NCI-H524 treated with DMSO at 0.1 percent for 48 hours (cell line): ENCODE measurements around the gene ZNF83.
A peak's percentile ranks its signal among the peaks of the same experiment; 100 is the strongest.
"Not testable (repeated sequence)": the region's sequence is repeated elsewhere in the genome, so short reads cannot be mapped to it uniquely, and the experiment has no call there.

Experiments
- DNase-seq: peaks from one replicate; lab custom pipeline; 2025; lab: John Stamatoyannopoulos, UW

The ZNF83 gene

GRCh38 chr19:52637718-52638585, at the start of gene ZNF83:
TSS of gene ZNF83 (minus strand) at chr19:52638355.
- peak; percentile 36 for DNase-seq

- no peak for DNase-seq
Observed at GRCh38 chr19:52687684-52688083, 49.5 kb upstream of the ZNF83 start.

GRCh38 chr19:52685811-52686210, 47.7 kb upstream of the ZNF83 start:
- DNase-seq: no peak

GRCh38 chr19:52681216-52681615, 43.1 kb upstream of the ZNF83 start:
- DNase-seq: not testable (repeated sequence)

DNA sequence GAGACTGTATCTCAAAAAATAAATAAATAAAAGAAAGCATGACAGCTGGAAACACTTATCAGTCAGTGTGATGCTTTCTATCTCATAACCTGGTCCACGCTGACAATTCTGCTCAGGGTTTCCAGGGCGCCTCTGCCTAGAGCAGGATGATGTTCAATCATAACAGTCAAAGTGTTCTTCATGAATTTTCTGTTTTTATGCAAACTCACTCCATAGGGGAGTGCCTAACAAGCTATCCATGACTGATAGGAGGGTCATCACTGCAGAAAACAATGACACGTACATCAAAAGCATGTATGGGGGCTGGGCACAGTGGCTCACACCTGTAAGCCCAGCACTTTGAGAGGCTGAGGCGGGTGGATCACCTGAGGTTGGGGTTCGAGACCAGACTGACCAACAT, 41.4 kb upstream of the ZNF83 start:
- DNase-seq: no peak

GRCh38 chr19:52675239-52675638, 37.1 kb upstream of the ZNF83 start:
- not testable (repeated sequence) for DNase-seq

DNA sequence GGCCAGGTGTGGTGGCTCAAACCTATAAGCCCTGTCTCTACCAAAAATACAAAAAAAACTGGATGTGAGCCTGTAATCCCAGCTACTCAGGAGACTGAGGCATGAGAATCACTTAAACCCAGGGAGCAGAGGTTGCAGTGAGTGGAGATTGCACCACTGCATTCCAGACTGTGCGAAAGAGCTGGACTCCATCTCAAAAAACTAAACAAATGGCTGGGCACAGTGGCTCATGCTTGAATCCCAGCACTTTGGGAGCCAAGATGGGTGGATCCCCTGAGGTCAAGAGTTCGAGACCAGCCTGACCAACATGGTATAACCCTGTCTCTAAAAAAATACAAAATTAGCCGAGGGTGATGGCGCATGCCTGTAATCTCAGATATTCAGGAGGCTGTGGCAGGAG, 34.9 kb upstream of the ZNF83 start:
- no peak for DNase-seq

DNA sequence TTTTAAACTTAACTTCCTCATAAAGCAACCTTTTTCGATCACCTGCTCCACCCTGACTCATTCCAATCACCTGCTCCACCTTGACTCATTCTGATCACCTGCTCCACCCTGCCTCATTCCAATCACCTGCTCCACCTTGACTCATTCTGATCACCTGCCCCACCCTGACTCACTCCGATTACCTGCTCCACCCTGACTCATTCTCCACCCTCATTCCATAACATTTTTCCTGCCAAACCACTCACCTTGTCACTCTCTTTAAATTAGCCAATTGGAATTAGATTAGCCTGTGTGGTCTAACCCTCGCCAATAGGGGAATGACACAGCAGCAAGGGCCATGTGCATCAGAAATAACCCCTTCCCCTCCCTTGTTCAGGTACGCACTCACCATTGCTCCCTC, 31.9 kb upstream of the ZNF83 start:
- DNase-seq: no peak

DNA sequence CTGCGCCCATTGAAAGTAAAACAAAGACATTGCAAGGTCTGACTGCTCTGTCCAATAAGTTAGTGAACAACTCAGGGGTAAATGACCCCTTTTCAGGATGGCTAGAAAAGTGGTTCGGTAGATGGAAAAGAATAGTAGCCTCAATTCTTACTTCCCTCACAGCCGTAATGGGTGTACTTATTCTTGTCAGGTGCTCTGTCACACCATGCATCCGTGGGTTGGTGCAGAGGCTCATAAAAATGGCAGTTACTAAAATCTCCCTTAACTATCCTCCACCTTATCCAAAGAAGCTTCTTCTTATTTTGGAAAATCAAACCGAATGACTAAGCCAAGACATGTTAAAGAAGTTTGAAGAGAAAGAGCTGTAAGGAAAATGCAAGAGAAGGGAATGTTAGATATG, 31.4 kb upstream of the ZNF83 start:
- DNase-seq: no peak

GRCh38 chr19:52667972-52668371, 29.8 kb upstream of the ZNF83 start:
- DNase-seq: no peak

DNA sequence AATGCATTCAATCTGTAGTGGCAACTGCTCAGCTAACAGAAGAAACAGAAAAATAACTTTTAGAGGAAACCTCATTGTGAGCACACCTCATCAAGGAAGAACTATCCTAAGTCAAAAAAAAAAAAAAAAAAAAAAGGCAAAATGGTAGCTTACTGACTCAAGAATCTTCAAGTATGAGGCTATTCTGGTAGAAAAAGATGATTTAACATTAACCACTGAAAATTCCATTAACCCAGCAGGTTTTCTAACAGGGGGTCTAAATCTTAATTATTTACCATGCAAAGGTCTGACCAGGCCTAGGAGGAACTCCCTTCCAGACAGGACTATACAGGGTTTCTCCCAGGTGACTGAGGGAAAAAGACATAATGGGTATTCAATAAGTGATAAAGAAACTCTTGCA, 28.4 kb upstream of the ZNF83 start:
- no peak for DNase-seq

GRCh38 chr19:52665529-52665928, 27.4 kb upstream of the ZNF83 start:
- DNase-seq: no peak

DNA sequence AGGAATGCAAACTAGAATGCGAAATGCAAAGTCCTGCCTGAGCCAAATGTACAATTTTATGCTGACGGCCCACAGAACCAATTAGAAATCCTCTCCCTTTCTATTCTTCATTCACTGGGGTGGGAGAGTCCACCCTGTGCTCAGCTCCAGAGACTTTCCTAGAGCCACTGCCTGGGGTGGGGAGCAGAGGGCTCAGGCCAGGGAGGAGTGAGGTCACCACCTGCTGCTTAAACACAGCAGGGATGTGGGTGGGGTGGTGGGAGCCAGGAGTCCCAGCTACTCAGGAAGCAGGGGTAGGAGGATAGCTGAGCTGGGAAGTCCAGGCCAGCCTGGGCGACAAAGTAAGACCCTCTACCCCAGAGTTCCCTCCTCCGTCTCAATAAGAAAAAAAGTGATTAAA, 26.9 kb upstream of the ZNF83 start:
- no peak for DNase-seq

DNA sequence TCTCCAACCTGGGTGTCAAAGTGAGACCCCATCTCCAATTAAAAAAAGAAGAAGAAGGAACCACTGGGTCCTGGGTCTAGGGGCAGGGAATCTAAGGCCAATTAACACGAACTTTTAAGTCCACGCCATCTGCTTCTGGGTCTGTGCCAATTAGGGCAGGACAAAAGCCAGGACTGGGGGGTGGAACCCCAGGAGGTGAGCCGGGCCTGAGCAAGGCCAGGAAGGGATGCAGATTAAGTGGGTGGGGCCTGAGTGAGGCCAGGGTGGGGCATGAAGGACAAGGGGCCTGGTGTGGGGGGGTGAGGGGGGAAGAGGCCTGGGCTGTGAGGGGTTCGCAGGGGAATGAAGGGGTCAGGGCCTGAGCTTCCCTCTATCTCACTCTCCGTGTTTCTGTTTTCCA, 26.3 kb upstream of the ZNF83 start:
- no peak for DNase-seq

GRCh38 chr19:52662631-52663030, 24.5 kb upstream of the ZNF83 start:
- DNase-seq: no peak

- no peak for DNase-seq
Observed at GRCh38 chr19:52660981-52661380, 22.8 kb upstream of the ZNF83 start.

DNA sequence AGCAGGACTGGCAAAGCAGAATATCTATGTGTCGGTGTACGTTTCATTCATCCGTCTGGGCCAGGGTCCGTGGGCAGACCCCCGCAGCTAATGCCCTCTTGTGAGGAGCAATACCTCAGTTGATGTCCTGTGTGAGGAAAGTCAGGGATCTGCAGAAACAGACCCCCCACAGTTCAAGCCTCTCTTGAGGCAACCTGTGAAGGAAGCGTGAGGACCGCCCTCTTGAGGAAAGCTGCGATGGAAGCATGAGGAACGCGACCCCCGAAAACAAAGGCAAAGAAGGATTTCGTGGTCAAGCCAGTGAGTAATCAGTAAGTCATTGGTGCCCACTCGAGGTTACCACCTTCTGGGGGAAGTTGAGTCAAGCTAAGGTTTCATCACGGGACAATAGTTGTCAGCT, 20.9 kb upstream of the ZNF83 start:
- no peak for DNase-seq

- DNase-seq: no peak
Observed at GRCh38 chr19:52658595-52658994, 20.4 kb upstream of the ZNF83 start.

DNA sequence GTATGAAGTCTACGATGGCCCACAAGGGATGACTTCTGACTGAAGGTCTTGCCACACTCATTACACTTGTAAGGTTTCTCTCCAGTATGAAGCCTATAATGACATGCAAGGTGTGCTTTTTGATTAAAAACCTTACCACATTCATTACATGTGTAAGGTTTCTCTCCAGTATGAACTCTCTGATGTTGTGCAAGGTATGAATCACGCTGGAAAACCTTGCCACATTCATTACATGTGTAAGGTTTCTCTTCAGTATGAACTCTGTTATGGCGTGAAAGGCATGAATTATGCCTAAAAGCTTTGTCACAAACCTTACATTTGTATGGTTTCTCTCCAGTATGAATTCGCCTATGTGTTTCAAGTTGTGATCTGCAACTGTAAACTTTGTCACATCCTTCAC, 15.0 kb upstream of the ZNF83 start:
- no peak for DNase-seq

DNA sequence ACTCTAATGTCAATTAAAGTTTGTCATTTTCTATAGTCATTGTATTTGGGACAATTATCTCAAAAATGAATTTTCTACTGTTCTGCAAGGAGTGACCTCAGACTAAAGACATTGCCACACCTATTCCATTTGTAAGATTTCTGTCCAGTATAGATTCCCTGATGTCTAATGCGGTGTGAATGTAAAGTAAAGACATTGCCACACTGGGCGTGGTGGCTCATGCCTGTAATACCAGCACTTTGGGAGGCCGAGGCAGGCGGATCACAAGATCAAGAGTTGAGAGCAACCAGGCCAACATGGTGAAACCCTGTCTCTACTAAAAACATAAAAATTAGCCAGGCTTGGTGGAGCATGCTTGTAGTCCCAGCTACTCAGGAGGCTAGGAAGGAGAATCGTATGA, 13.8 kb upstream of the ZNF83 start:
- DNase-seq: no peak

DNA sequence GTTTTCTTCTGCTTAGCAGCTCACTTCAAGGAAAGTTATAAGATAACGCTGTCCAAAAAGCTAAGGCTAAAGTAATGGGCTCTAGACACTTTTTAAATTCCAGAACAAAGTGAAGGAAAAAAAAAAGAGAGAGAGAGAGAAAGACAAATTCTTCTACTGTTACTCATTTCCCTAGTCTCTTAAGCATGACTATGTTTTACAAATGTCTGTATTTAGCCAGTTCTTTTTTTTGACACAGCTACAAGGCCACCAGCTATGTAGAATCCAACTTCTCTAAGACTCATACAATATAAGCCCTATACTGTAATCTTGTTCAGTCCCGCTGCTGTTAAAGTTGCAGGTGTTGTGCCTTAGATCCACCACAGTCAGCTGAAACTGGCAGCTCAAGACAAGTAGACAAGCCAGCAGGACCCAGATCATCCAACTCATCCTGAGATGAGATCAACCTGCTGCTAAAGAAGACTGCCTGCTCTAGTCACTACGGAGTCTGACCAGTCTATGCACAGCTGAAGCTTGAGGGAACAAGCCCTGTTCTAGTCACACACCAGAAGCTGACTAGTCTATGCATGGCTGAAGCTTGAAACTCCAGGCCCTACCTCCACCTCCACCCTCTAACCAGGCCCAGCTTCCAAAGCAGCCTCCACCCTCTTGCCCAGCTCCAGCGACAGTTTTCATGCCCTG, 10.3 kb upstream of the ZNF83 start:
- no peak for DNase-seq

- DNase-seq: no peak
Observed at GRCh38 chr19:52646571-52647217, 8.5 kb upstream of the ZNF83 start.

DNA sequence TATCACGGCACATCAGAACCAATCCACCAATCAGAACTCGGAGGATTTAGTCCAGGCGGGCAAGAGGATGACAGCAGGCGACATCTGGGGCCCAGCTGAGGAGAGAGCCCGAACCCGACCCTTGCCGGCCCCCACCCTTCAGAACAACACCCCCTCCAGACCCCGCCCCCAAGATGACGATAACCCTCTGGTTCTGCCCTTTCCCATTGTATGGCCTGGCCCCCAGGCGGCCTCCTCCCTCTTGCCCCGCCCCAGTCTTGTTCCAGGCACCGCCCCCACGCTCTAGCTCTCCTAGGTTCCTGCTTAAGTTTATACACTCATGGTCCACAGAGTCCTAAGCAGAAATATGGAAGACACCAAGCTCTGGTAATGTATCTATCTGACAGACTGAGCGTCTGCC, 2.8 kb upstream of the ZNF83 start:
- DNase-seq: no peak
